Endothelial cell of umbilical vein (primary cell): ENCODE measurements around the gene MYRIP. TPM values are rescaled to one million over a fixed set of nuclear protein-coding genes. Genes with fewer than 3 reads are reported as not detected.

ENCODE experiments used
- BruUV-seq: library from RNA; stranded (reverse); fragments of 400-500 nt; replicated peaks from 2 replicates; lab custom pipeline; 2021; lab: Mats Ljungman, UMichigan
- CTCF ChIA-PET: fragments of 300-600, 350-600 bp; sonication (Branson Sonifier 250); formaldehyde crosslinking; loops from one replicate; lab custom pipeline; 2021; ENCODE audit warnings: antibody characterized with exemption, inconsistent platforms; lab: Charles Lee
- POLR2A ChIA-PET: fragments of 300-600, 350-600 bp; sonication (Branson Sonifier 250); formaldehyde crosslinking; loops from one replicate; lab custom pipeline; 2021; ENCODE audit warnings: antibody characterized with exemption, inconsistent platforms; lab: Charles Lee
- DNase-seq: peaks from one replicate; pipeline ENCODE4 v3.0.0-alpha.2; 2011; ENCODE audit warnings: low read depth, low spot score
- FAIRE-seq: peaks from 2 replicates; lab custom pipeline; 2011; peaks lifted over from hg19 to GRCh38; lab: Jason Lieb, UNC
- H2AFZ ChIP-seq: 2 replicates; pipeline ENCODE4 v1.6.0; 2012; ENCODE audit warnings: low read depth, low read length, control low read depth, inconsistent platforms
- H3K27ac ChIP-seq: 2 replicates; pipeline ENCODE4 v1.5.1; 2011; ENCODE audit warnings: low read depth, mild to moderate bottlenecking, control low read depth, low read length, moderate library complexity; ENCODE audit not compliant: insufficient read depth
- H3K27me3 ChIP-seq, 2 experiments: 2 replicates each; pipeline versions ENCODE4 v1.6.0 to v1.6.1; 2011; ENCODE audit warnings: low read length in 2 of 2, mixed read lengths in 1 of 2; ENCODE audit not compliant: control insufficient read depth in 2 of 2, insufficient read depth in 2 of 2
- H3K36me3 ChIP-seq, 2 experiments: 2 replicates in 1 of 2; 3 replicates in 1 of 2; pipeline ENCODE4 v1.5.1; 2011; ENCODE audit warnings: low read length in 2 of 2, mild to moderate bottlenecking in 1 of 2, moderate library complexity in 1 of 2; ENCODE audit not compliant: control insufficient read depth in 2 of 2, insufficient read depth in 2 of 2; ENCODE audit errors: extremely low read depth in 1 of 2
- H3K4me1 ChIP-seq: 3 replicates; pipeline ENCODE4 v1.5.1; 2011; ENCODE audit warnings: mild to moderate bottlenecking, low read length; ENCODE audit not compliant: control insufficient read depth, insufficient read depth; ENCODE audit errors: extremely low read depth
- H3K4me2 ChIP-seq: 2 replicates; pipeline ENCODE4 v1.6.1; 2011; ENCODE audit warnings: low read length, control low read depth, mixed read lengths; ENCODE audit not compliant: insufficient read depth
- H3K4me3 ChIP-seq, 3 experiments: fragments of 200-600 bp in 1 of 3; sonication (generic), shearing (Covaris generic) in 1 of 3; replicated peaks in 1 of 3; 2 replicates each; pipeline ENCODE4 v1.5.1; 2011 to 2016; ENCODE audit warnings: control low read depth in 3 of 3, low read length in 3 of 3, mild to moderate bottlenecking in 2 of 3, inconsistent platforms in 1 of 3, low read depth in 1 of 3, moderate library complexity in 1 of 3; ENCODE audit not compliant: insufficient read depth in 1 of 3
- H3K79me2 ChIP-seq: 2 replicates; pipeline ENCODE4 v1.6.0; 2012; ENCODE audit warnings: low read length, inconsistent platforms; ENCODE audit not compliant: control insufficient read depth, insufficient read depth
- H3K9ac ChIP-seq: replicated peaks from 2 replicates; pipeline ENCODE3; 2011; ENCODE audit warnings: low read length, control low read depth; ENCODE audit not compliant: insufficient read depth; ENCODE audit errors: extremely low read depth
- H3K9me1 ChIP-seq: replicated peaks from 3 replicates; pipeline ENCODE4 v1.6.0; 2011; ENCODE audit warnings: mild to moderate bottlenecking, low read length; ENCODE audit not compliant: control insufficient read depth, insufficient read depth; ENCODE audit errors: extremely low read depth
- H3K9me3 ChIP-seq: replicated peaks from 2 replicates; pipeline ENCODE4 v1.5.1; 2012; ENCODE audit warnings: low read length, inconsistent platforms; ENCODE audit not compliant: control insufficient read depth, insufficient read depth
- H4K20me1 ChIP-seq: replicated peaks from 2 replicates; pipeline ENCODE3; 2011; ENCODE audit warnings: mild to moderate bottlenecking, low read length; ENCODE audit not compliant: control insufficient read depth, insufficient read depth; ENCODE audit errors: extremely low read depth
- EZH2 ChIP-seq: IDR thresholded peaks from 2 replicates; pipeline ENCODE4 v1.6.1; 2012; ENCODE audit warnings: borderline replicate concordance, low read depth, mild to moderate bottlenecking, moderate library complexity, low read length, inconsistent platforms; ENCODE audit not compliant: severe bottlenecking
- FOS ChIP-seq: IDR thresholded peaks from 2 replicates; pipeline ENCODE4 v1.6.1; 2011; ENCODE audit warnings: mild to moderate bottlenecking, low read length, moderate library complexity, borderline replicate concordance; ENCODE audit not compliant: insufficient read depth
- GATA2 ChIP-seq: IDR thresholded peaks from 2 replicates; pipeline ENCODE4 v1.7.0; 2011; ENCODE audit warnings: low read depth, mild to moderate bottlenecking, moderate library complexity, mixed read lengths, low read length; ENCODE audit not compliant: insufficient read length, insufficient read depth
- JUN ChIP-seq: IDR thresholded peaks from 2 replicates; pipeline ENCODE4 v1.6.1; 2011; ENCODE audit warnings: borderline replicate concordance, low read depth; ENCODE audit not compliant: insufficient read length, insufficient read depth
- MYC ChIP-seq: IDR thresholded peaks from one replicate; pipeline ENCODE4 v1.6.1; 2011; ENCODE audit warnings: mild to moderate bottlenecking, low read depth, low read length
- POLR2A ChIP-seq: IDR thresholded peaks from 2 replicates; pipeline ENCODE4 v1.6.1; 2012; ENCODE audit warnings: low read depth, mild to moderate bottlenecking, control low read depth, low read length
- POLR2AphosphoS5 ChIP-seq: IDR thresholded peaks from 2 replicates; pipeline ENCODE4 v1.6.1; 2012; ENCODE audit warnings: low read depth, mild to moderate bottlenecking, control low read depth, low read length, moderate library complexity; ENCODE audit not compliant: insufficient read depth
- dilution Hi-C: fragments of 300-500 bp; cut with MboI; formaldehyde crosslinking; loops from one replicate; pipeline ENCODE4 v1.15.0; 2019; ENCODE audit warnings: low sequenced_read_pairs; ENCODE audit not compliant: extremely low pct_ligation_motif_present
- intact Hi-C: fragments of 100-400 bp; cut with micrococcal nuclease; formaldehyde crosslinking; loops from one replicate; pipeline ENCODE4 v1.10.0; 2022
- polyA plus RNA-seq, 4 experiments: library from polyadenylated mRNA; depleted of rRNA in 3 of 4; stranded (reverse) in 3 of 4; unstranded in 1 of 4; fragments of >200 nt; gene quantifications; 2 replicates each; pipeline versions ENCODE4 v1.2.1 to v1.2.3, GENCODE V29; 2011 to 2012; ENCODE audit warnings: missing spikeins in 1 of 4
- total RNA-seq: library from RNA; stranded (reverse); gene quantifications from 2 replicates; pipeline ENCODE4 v1.2.3, GENCODE V29; 2021
- TF ChIP-seq, protein P1 (sequence below): IDR thresholded peaks from 2 replicates; pipeline ENCODE4 v1.6.1; 2011; ENCODE audit not compliant: insufficient read depth, insufficient read length
- TF ChIP-seq, protein P2 (sequence below), 2 donors: IDR thresholded peaks; 1 replicate in 1 of 2; 2 replicates in 1 of 2; pipeline ENCODE4 v1.5.1; 2011; ENCODE audit warnings: low read length in 2 of 2, mild to moderate bottlenecking in 2 of 2, moderate library complexity in 2 of 2, control low read depth in 1 of 2, inconsistent platforms in 1 of 2, low read depth in 1 of 2; ENCODE audit not compliant: insufficient read depth in 1 of 2; ENCODE audit errors: extremely low read depth in 1 of 2

The MYRIP gene
- total and polyA plus RNA-seq, 2 donors (not counting 3 experiments of a cell fraction or from before 2014, with no cell fraction given), result 6.7 to 11.9 TPM

DNA sequence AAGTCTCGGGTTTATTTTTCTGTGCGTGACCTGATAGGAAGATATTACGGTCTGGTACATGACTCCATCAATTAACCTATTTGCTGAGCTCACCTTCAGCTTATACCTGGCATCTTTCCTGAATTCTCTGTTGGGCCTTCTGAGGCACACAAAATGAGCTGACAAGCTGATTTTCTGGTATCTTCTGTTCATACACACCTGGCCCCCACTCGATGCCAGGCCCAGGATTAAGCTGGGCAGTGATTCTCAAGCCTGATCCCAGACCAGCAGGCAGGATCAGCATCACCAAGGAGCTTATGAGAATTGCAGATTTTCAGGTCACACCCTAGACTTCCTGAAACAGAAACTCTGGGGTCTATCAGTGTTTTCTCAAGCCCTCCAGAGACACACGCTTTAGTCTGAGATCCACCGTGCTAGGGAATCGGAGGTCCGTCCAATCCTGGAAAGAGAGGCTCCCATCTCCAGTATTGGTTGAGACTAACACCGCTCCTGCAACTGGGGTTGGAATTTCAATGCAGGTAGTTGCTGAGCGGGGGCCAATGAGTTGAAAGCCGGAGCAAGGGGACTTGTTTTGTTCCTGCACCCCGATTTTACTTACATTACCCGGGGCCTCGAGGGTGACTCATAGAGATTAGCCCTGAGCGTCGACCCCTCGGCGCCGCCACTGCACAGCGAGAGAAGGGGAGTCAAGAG lies 499.5 kb downstream of the MYRIP start:
- CTCF ChIA-PET, result interaction anchor here (0.6 to 14.1 kb wide), 22 partner anchors 8 to 890 kb away, joined by 3 to 261 read pairs (median 4); partner anchors contain the start of gene CTNNB1
- TSS peak; percentile 70 for BruUV-seq
- H3K79me2 ChIP-seq, result peaks cover 26% of the 10 kb centered on the region

More for the DNA sequence above, 499.5 kb downstream of the MYRIP start:
- Histone ChIP-seq H3K9me3 (no peaks in the 10 kb centered on the region), H3K9me1 (no peaks in the 10 kb centered on the region), H2AFZ (peak overlapping the region; percentile 96), H3K4me3 (peak overlapping the region; percentile 40 to 69 (median 47)), H3K9ac (peak overlapping the region; percentile 59), H4K20me1 (no peaks in the 10 kb centered on the region), H3K27ac (peak overlapping the region; percentile 46), H3K36me3 (peaks cover 4 to 20% of the 10 kb centered on the region in 2 experiments), H3K27me3 (no peaks in the 10 kb centered on the region), H3K4me1 (peaks cover 14% of the 10 kb centered on the region), H3K4me2 (peak overlapping the region; percentile 77)
- POLR2A ChIA-PET, result interaction anchor here (0.6 to 0.9 kb wide), 2 partner anchors 9 to 16 kb away, joined by 3 read pairs; no protein-coding TSS in a partner anchor
- no peak for TF ChIP-seq EZH2
- no peak for TF ChIP-seq POLR2AphosphoS5
- TF ChIP-seq, protein P1, sequence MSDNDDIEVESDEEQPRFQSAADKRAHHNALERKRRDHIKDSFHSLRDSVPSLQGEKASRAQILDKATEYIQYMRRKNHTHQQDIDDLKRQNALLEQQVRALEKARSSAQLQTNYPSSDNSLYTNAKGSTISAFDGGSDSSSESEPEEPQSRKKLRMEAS, result no peak
- no peak for TF ChIP-seq MYC
- TF ChIP-seq, protein P2, sequence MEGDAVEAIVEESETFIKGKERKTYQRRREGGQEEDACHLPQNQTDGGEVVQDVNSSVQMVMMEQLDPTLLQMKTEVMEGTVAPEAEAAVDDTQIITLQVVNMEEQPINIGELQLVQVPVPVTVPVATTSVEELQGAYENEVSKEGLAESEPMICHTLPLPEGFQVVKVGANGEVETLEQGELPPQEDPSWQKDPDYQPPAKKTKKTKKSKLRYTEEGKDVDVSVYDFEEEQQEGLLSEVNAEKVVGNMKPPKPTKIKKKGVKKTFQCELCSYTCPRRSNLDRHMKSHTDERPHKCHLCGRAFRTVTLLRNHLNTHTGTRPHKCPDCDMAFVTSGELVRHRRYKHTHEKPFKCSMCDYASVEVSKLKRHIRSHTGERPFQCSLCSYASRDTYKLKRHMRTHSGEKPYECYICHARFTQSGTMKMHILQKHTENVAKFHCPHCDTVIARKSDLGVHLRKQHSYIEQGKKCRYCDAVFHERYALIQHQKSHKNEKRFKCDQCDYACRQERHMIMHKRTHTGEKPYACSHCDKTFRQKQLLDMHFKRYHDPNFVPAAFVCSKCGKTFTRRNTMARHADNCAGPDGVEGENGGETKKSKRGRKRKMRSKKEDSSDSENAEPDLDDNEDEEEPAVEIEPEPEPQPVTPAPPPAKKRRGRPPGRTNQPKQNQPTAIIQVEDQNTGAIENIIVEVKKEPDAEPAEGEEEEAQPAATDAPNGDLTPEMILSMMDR (IDR thresholded peaks at IDR 0.05; ENCODE audit: extremely low read depth in 1 of 2, insufficient read depth in 1 of 2, low read depth in 1 of 2, low read length in 2 of 2), result no peak
- TF ChIP-seq FOS, result no peak
- TF ChIP-seq GATA2, result no peak
- no peak for TF ChIP-seq JUN
- no peak for TF ChIP-seq POLR2A
- DNase-seq (no peak), FAIRE-seq (no peak)
- dilution Hi-C loops (no loop called here), intact Hi-C loops (loop anchor here (1.0 to 5.0 kb wide), 7 partner anchors 10 to 776 kb away; no protein-coding TSS in a partner anchor)
